ENCODE measurements around the gene NOTCH2. TPM values are rescaled to one million over a fixed set of nuclear protein-coding genes. Genes with fewer than 3 reads are reported as not detected.

NOTCH2 gene
- total RNA-seq, 1 experiment from 2014 or later, result 61.5 TPM

- no TSS peak for BruUV-seq (replicated peaks)
- Histone ChIP-seq H3K4me1 (ENCODE audit: insufficient read depth, low read length) (peaks cover 46% of the 10 kb centered on the region), H3K9ac (ENCODE audit: low read length) (no peak overlapping the region), H3K36me3 (ENCODE audit: low read depth, low read length) (peaks cover 3% of the 10 kb centered on the region), H3K79me2 (ENCODE audit: low read length) (no peaks in the 10 kb centered on the region), H3K4me3 (ENCODE audit: low read length) (no peak overlapping the region), H3F3A (ENCODE audit: low read length, unreplicated experiment) (no peaks in the 10 kb centered on the region), H3K9me2 (replicated peaks; ENCODE audit: low read length) (no peaks in the 10 kb centered on the region), H3K27me3 (ENCODE audit: low read length) (no peaks in the 10 kb centered on the region), H3K9me3 (ENCODE audit: low read length) (no peaks in the 10 kb centered on the region), H4K20me1 (ENCODE audit: low read length) (no peaks in the 10 kb centered on the region), H3K4me2 (ENCODE audit: low read length) (no peak overlapping the region), H2AFZ (ENCODE audit: low read length) (no peak overlapping the region), H3K27ac (ENCODE audit: low read length) (no peak overlapping the region)
- no peak for TF ChIP-seq CTCF (conservative IDR thresholded peaks at IDR 0.05; ENCODE audit: low read depth, low read length)
- no peak for TF ChIP-seq EZH2phosphoT487 (IDR thresholded peaks at IDR 0.05; ENCODE audit: borderline replicate concordance, low read length)
- TF ChIP-seq EZH2 (IDR thresholded peaks at IDR 0.05; ENCODE audit: low read length, unreplicated experiment), result no peak
- intact Hi-C loops (cut with micrococcal nuclease), result no loop called here
- no peak for DNase-seq
- ChIA-PET POLR2A (ENCODE audit: unreplicated experiment) (interaction anchor here (0.6 kb wide), 1 partner anchor 190 kb away, joined by 5 read pairs; the partner anchor contains the start of gene SEC22B), CTCF (no interaction called here)
- no peak for ATAC-seq
These were observed 83.4 kb downstream of the NOTCH2 start for GRCh38 chr1:119986007-119986497.

- Histone ChIP-seq H3F3A (ENCODE audit: low read length, unreplicated experiment) (no peaks in the 10 kb centered on the region), H3K9me3 (ENCODE audit: low read length) (no peaks in the 10 kb centered on the region), H2AFZ (ENCODE audit: low read length) (no peak overlapping the region), H3K4me1 (ENCODE audit: insufficient read depth, low read length) (peaks cover 46% of the 10 kb centered on the region), H3K36me3 (ENCODE audit: low read depth, low read length) (peaks cover 3% of the 10 kb centered on the region), H3K4me3 (ENCODE audit: low read length) (no peak overlapping the region), H3K27ac (ENCODE audit: low read length) (no peak overlapping the region), H3K4me2 (ENCODE audit: low read length) (no peak overlapping the region), H3K9me2 (replicated peaks; ENCODE audit: low read length) (no peaks in the 10 kb centered on the region), H4K20me1 (ENCODE audit: low read length) (no peaks in the 10 kb centered on the region), H3K79me2 (ENCODE audit: low read length) (no peaks in the 10 kb centered on the region), H3K9ac (ENCODE audit: low read length) (no peak overlapping the region), H3K27me3 (ENCODE audit: low read length) (no peaks in the 10 kb centered on the region)
- TF ChIP-seq EZH2 (IDR thresholded peaks at IDR 0.05; ENCODE audit: low read length, unreplicated experiment) (no peak), EZH2phosphoT487 (IDR thresholded peaks at IDR 0.05; ENCODE audit: borderline replicate concordance, low read length) (no peak), CTCF (conservative IDR thresholded peaks at IDR 0.05; ENCODE audit: low read depth, low read length) (no peak)
- DNase-seq, result no peak
- intact Hi-C loops (cut with micrococcal nuclease), result no loop called here
- no TSS peak for BruUV-seq (replicated peaks)
- ATAC-seq, result no peak
- CTCF ChIA-PET, result no interaction called here
- POLR2A ChIA-PET (ENCODE audit: unreplicated experiment), result no interaction called here
These were observed 84.7 kb downstream of the NOTCH2 start for GRCh38 chr1:119984771-119985170.

- no peaks in the 10 kb centered on the region for H3K9me2 ChIP-seq (replicated peaks; ENCODE audit: low read length)
- CTCF ChIA-PET, result interaction anchor here (0.7 kb wide), 1 partner anchor 14 kb away, joined by 3 read pairs; no protein-coding TSS in a partner anchor
- H3K36me3 ChIP-seq (ENCODE audit: low read depth, low read length), result peaks cover 3% of the 10 kb centered on the region
- H3K9me3 ChIP-seq (ENCODE audit: low read length), result no peaks in the 10 kb centered on the region
- ATAC-seq, result peak; percentile 91
- no peak overlapping the region for H3K9ac ChIP-seq (ENCODE audit: low read length)
- H3K27ac ChIP-seq (ENCODE audit: low read length), result peak overlapping the region; percentile 25
- no peak overlapping the region for H3K4me3 ChIP-seq (ENCODE audit: low read length)
- H3K27me3 ChIP-seq (ENCODE audit: low read length), result no peaks in the 10 kb centered on the region
- TF ChIP-seq EZH2 (IDR thresholded peaks at IDR 0.05; ENCODE audit: low read length, unreplicated experiment), result no peak
- no peak for TF ChIP-seq CTCF (conservative IDR thresholded peaks at IDR 0.05; ENCODE audit: low read depth, low read length)
- no peak for TF ChIP-seq EZH2phosphoT487 (IDR thresholded peaks at IDR 0.05; ENCODE audit: borderline replicate concordance, low read length)
- no TSS peak for BruUV-seq (replicated peaks)
- intact Hi-C loops (cut with micrococcal nuclease), result no loop called here
- no peaks in the 10 kb centered on the region for H3K79me2 ChIP-seq (ENCODE audit: low read length)
- H2AFZ ChIP-seq (ENCODE audit: low read length), result no peak overlapping the region
- no peaks in the 10 kb centered on the region for H3F3A ChIP-seq (ENCODE audit: low read length, unreplicated experiment)
- H3K4me1 ChIP-seq (ENCODE audit: insufficient read depth, low read length), result peaks cover 28% of the 10 kb centered on the region
- H4K20me1 ChIP-seq (ENCODE audit: low read length), result 0 out of 2 replicates have a peak, but pooled peaks cover 3% of the 10 kb centered on the region
- POLR2A ChIA-PET (ENCODE audit: unreplicated experiment), result no interaction called here
- H3K4me2 ChIP-seq (ENCODE audit: low read length), result peak overlapping the region; percentile 27; the same call in 1 of the 2 replicates
- peak; percentile 78 for DNase-seq
These were observed 87.3 kb downstream of the NOTCH2 start for GRCh38 chr1:119981986-119982815.

Data from PC-3 (cell line).